Heart right ventricle (tissue), 16 donors: ENCODE data around the gene RAB28. TPM values are rescaled to one million over a fixed set of nuclear protein-coding genes. Genes with fewer than 3 reads are reported as not detected.

Source experiments
- ATAC-seq, 8 donors: fragments of 200-7000 bp; cut with Tn5 transposase; one replicate each; pipeline ENCODE4 v1.9.1; 2020; ENCODE audit warnings: mild to moderate bottlenecking in 8 of 8, moderate library complexity in 8 of 8, moderate number of reproducible peaks in 1 of 8
- DNase-seq, 2 donors: peaks; one replicate each; pipeline ENCODE4 v3.0.0-alpha.2; 2020
- H3K27ac ChIP-seq, 10 donors: fragments of 200-600 bp; sonication (generic) in 2 of 10; one replicate each; pipeline versions ENCODE4 v1.5.0 to v1.8.0; 2020 to 2022; ENCODE audit warnings: mild to moderate bottlenecking in 3 of 10
- H3K27me3 ChIP-seq, 7 donors: fragments of 200-600 bp; one replicate each; pipeline ENCODE4 v1.8.0; 2021 to 2022; ENCODE audit warnings: mild to moderate bottlenecking in 2 of 7
- H3K36me3 ChIP-seq, 9 donors: fragments of 200-600 bp; sonication (generic) in 1 of 9; one replicate each; pipeline versions ENCODE4 v1.5.0 to v1.8.0; 2020 to 2022; ENCODE audit warnings: mild to moderate bottlenecking in 2 of 9
- H3K4me1 ChIP-seq, 9 donors: fragments of 200-600 bp; sonication (generic) in 1 of 9; one replicate each; pipeline versions ENCODE4 v1.5.0 to v1.8.0; 2020 to 2022; ENCODE audit warnings: mild to moderate bottlenecking in 4 of 9
- H3K4me3 ChIP-seq, 10 donors: fragments of 200-600 bp; sonication (generic) in 2 of 10; one replicate each; pipeline versions ENCODE4 v1.5.0 to v1.8.0; 2020 to 2022; ENCODE audit warnings: mild to moderate bottlenecking in 7 of 10, moderate library complexity in 2 of 10
- H3K9me3 ChIP-seq, 11 donors: fragments of 200-600 bp in 10 of 11; sonication (generic) in 2 of 11; one replicate each; pipeline versions ENCODE4 v1.5.0 to v1.8.0; 2013 to 2022; ENCODE audit warnings: mild to moderate bottlenecking in 2 of 11, control low read depth in 1 of 11, moderate library complexity in 1 of 11
- CTCF ChIP-seq, 9 donors: fragments of 200-600 bp; sonication (generic) in 2 of 9; IDR thresholded peaks; one replicate each; pipeline versions ENCODE4 v1.5.0 to v1.8.0; 2021 to 2022; ENCODE audit warnings: antibody characterized with exemption in 9 of 9, mild to moderate bottlenecking in 5 of 9, moderate library complexity in 1 of 9
- WGBS, 2 donors: extraction: QIAGEN DNeasy Blood & Tissue Kit; methylation state at CpG; one replicate each; pipeline ENCODE4 v1.1.7; 2013; ENCODE audit warnings: inconsistent platforms in 1 of 2; 5-methylcytosine and 5-hydroxymethylcytosine counted together
- intact Hi-C, 10 donors: fragments of 100-400 bp; cut with DNase I; formaldehyde crosslinking; loops; one replicate each; pipeline versions ENCODE4 v1.11.1 to v1.14.2; 2022
- polyA plus RNA-seq, 2 donors: library from polyadenylated mRNA; stranded (reverse); fragments of 200-250 nt; gene quantifications; one replicate each; pipeline ENCODE4 v1.2.3, GENCODE V29; 2013
- total RNA-seq, 10 donors: library from RNA; stranded (reverse); fragmentation: NEBNext Ultra II Directional in 3 of 10; extraction: Animal tissue kit (Norgen Biotek cat#: 25700) in 3 of 10; gene quantifications; one replicate each; pipeline versions ENCODE4 v1.2.1 to v1.2.4, GENCODE V29; 2021 to 2023
- donor health status: Arrhythmogenic right ventricular cardiomyopathy.
- donor health status: ischemic (EF 13 %, LVEDD 7.1; RV severe dilation, severe dysfunction).
- donor health status: healthy with polysubstance abuse.
- donor health status: DM: no; HTN: yes; CAD: no.
- donor health status: DM: no; HTN: no; CAD: no.
- donor health status: ischemic (EF 25% LVEDD 6.9; RV normal size, moderate dysfunction).
- donor health status: ischemic (EF 25% LVEDD 5.7; RV mildly dilated, moderate dysfunction).
- donor health status: healthy.
- donor health status: DM: yes; HTN: yes; CAD: no.
- donor health status: Ischemic cardiomyopathy.
- donor health status: ischemic (EF 35%, LVEDD 5.7; RV mildly dilated, moderate dysfunction).
- donor health status: nonischemic (EF 11% LVEDD 7.7; RV severe dilation, severe dysfunction).
- donor health status: DM: yes; HTN: yes; CAD: no.
- donor health status: PGD.
- donor health status: ischemic (EF 29% LVEDD 5.4; RV normal size, mild dysfunction).
- donor health status: nonischemic (EF 23%, LVEDD 6.1; RV moderate dilation, normal function).

RAB28 gene
- total and polyA plus RNA-seq, 12 donors: 12.7 to 27.5 (median 20.3) TPM

- no peak for DNase-seq
- peak overlapping the region; percentile 77 to 98 (median 92) for H3K27ac ChIP-seq
- H3K4me3 ChIP-seq: peak overlapping the region; percentile 71 to 85 (median 82)
- peaks cover 0 to 18% (median 0%) of the 10 kb centered on the region in 7 donors for H3K27me3 ChIP-seq
- no peak for TF ChIP-seq CTCF (IDR thresholded peaks at IDR 0.05)
- H3K4me1 ChIP-seq: peaks cover 0 to 46% (median 28%) of the 10 kb centered on the region in 9 donors
- 7 to 12% methylated on average over 17 of the region's 17 CpGs for WGBS, 2 donors
- ATAC-seq: no peak
- intact Hi-C loops: loop anchor here in 4 of 10 donors (5.0 to 10.0 kb wide), 4 partner anchors 68 to 224 kb away; partner anchors contain the start of gene BOD1L1 (in 2 of the 4)
- H3K36me3 ChIP-seq: peaks cover 0 to 14% (median 0%) of the 10 kb centered on the region in 9 donors
- peaks cover 0 to 9% (median 0%) of the 10 kb centered on the region in 11 donors for H3K9me3 ChIP-seq
Measured at GRCh38 chr4:13483136-13483767, 888 bp downstream of the RAB28 start.

- Histone ChIP-seq H3K9me3 (no peaks in the 10 kb centered on the region), H3K4me3 (peak overlapping the region in 1 of 10 donors; percentile 17), H3K27ac (peak overlapping the region in 5 of 10 donors; percentile 3 to 63 (median 42)), H3K27me3 (peaks cover 0 to 5% (median 0%) of the 10 kb centered on the region in 7 donors), H3K36me3 (peaks cover 0 to 21% (median 0%) of the 10 kb centered on the region in 9 donors), H3K4me1 (peaks cover 0 to 62% (median 28%) of the 10 kb centered on the region in 9 donors)
- intact Hi-C loops: loop anchor here in 4 of 10 donors (5.0 to 10.0 kb wide), 4 partner anchors 67 to 226 kb away; partner anchors contain the start of gene BOD1L1 (in 2 of the 4)
- no peak for TF ChIP-seq CTCF (IDR thresholded peaks at IDR 0.05)
- ATAC-seq (no peak), DNase-seq (no peak)
- WGBS, 2 donors: 19% methylated on average over 1 of the region's 1 CpG
Measured at GRCh38 chr4:13481569-13481968, 2.6 kb downstream of the RAB28 start.

- DNase-seq (no peak), ATAC-seq (no peak)
- TF ChIP-seq CTCF (IDR thresholded peaks at IDR 0.05): no peak
- no peak overlapping the region for H3K4me3 ChIP-seq
- no peaks in the 10 kb centered on the region for H3K9me3 ChIP-seq
- H3K4me1 ChIP-seq: peaks cover 0 to 60% (median 28%) of the 10 kb centered on the region in 9 donors
- no peak overlapping the region for H3K27ac ChIP-seq
- peaks cover 0 to 31% (median 0%) of the 10 kb centered on the region in 9 donors for H3K36me3 ChIP-seq
- intact Hi-C loops: loop anchor here in 3 of 10 donors (10.0 kb wide), 2 partner anchors 64 to 74 kb away; no protein-coding TSS in a partner anchor
- no peaks in the 10 kb centered on the region for H3K27me3 ChIP-seq
- 90 to 100% methylated on average over 1 of the region's 1 CpG for WGBS, 2 donors
Measured at GRCh38 chr4:13478707-13479106, 5.4 kb downstream of the RAB28 start.

GRCh38 chr4:13478131-13478530 is 6.0 kb downstream of the RAB28 start:
- Histone ChIP-seq H3K4me1 (peaks cover 0 to 55% (median 27%) of the 10 kb centered on the region in 9 donors), H3K9me3 (no peaks in the 10 kb centered on the region), H3K27me3 (no peaks in the 10 kb centered on the region), H3K4me3 (no peak overlapping the region), H3K27ac (peak overlapping the region in 1 of 10 donors; percentile 1), H3K36me3 (peaks cover 0 to 37% (median 0%) of the 10 kb centered on the region in 9 donors)
- TF ChIP-seq CTCF (IDR thresholded peaks at IDR 0.05): no peak
- 88 to 89% methylated on average over 2 of the region's 2 CpGs for WGBS, 2 donors
- DNase-seq (no peak), ATAC-seq (no peak)
- intact Hi-C loops: loop anchor here in 3 of 10 donors (10.0 kb wide), 2 partner anchors 63 to 73 kb away; no protein-coding TSS in a partner anchor
